WTC11 (cell line): ENCODE data around the gene AGAP1. TPM values are rescaled to one million over a fixed set of nuclear protein-coding genes. Genes with fewer than 3 reads are reported as not detected.
A peak's percentile ranks its signal among the peaks of the same experiment; 100 is the strongest.

Experiments
- ATAC-seq: fragments of 200-7000 bp; cut with Tn5 transposase; 2 replicates; pipeline ENCODE4 v1.10.0; 2021; ENCODE audit warnings: mild to moderate bottlenecking, moderate library complexity
- CTCF ChIA-PET: fragments of 300-600 bp; sonication (Branson Sonifier 250); formaldehyde crosslinking; loops from one replicate; lab custom pipeline; 2021; ENCODE audit warnings: antibody characterized with exemption; lab: Charles Lee
- POLR2A ChIA-PET: fragments of 350-600 bp; sonication (Branson Sonifier 250); formaldehyde crosslinking; loops from one replicate; lab custom pipeline; 2021; ENCODE audit warnings: antibody characterized with exemption; lab: Charles Lee
- DNase-seq: peaks from one replicate; pipeline ENCODE4 v3.0.0; 2021; ENCODE audit warnings: low spot score
- H3K27ac Mint-ChIP-seq: 2 replicates; pipeline ENCODE4 v1.8.0; 2021; ENCODE audit warnings: mixed read lengths
- H3K27me3 Mint-ChIP-seq: 2 replicates; pipeline ENCODE4 v1.8.0; 2021; ENCODE audit warnings: low read depth, mild to moderate bottlenecking, moderate library complexity, mixed read lengths
- H3K36me3 Mint-ChIP-seq: 2 replicates; pipeline ENCODE4 v1.8.0; 2021; ENCODE audit warnings: mixed read lengths
- H3K4me1 Mint-ChIP-seq: 2 replicates; pipeline ENCODE4 v1.8.0; 2022; ENCODE audit warnings: mixed read lengths
- H3K4me3 Mint-ChIP-seq: 2 replicates; pipeline ENCODE4 v1.8.0; 2021; ENCODE audit warnings: mild to moderate bottlenecking, moderate library complexity, mixed read lengths
- H3K9me3 Mint-ChIP-seq: 2 replicates; pipeline ENCODE4 v1.8.0; 2021; ENCODE audit warnings: mixed read lengths
- ATF2 ChIP-seq: sonication (generic); formaldehyde crosslinking; IDR thresholded peaks from 2 replicates; pipeline ENCODE4 v1.8.1; 2022; ENCODE audit warnings: low read depth, missing genetic modification reagents, borderline replicate concordance
- CREB1 ChIP-seq: sonication (generic); formaldehyde crosslinking; IDR thresholded peaks from 2 replicates; pipeline ENCODE4 v1.8.0; 2023; ENCODE audit warnings: mild to moderate bottlenecking, missing genetic modification reagents
- EMX1 ChIP-seq: fragments of 250-450 bp; sonication (Bioruptor Pico); IDR thresholded peaks from 2 replicates; pipeline ENCODE4 v1.8.0; 2021; ENCODE audit warnings: mild to moderate bottlenecking
- ETV6 ChIP-seq: sonication (generic); formaldehyde crosslinking; IDR thresholded peaks from 2 replicates; pipeline ENCODE4 v1.8.1; 2022; ENCODE audit warnings: mild to moderate bottlenecking, missing genetic modification reagents
- HMGXB4 ChIP-seq: sonication (generic); formaldehyde crosslinking; IDR thresholded peaks from 2 replicates; pipeline ENCODE4 v1.8.1; 2023; ENCODE audit warnings: mild to moderate bottlenecking, moderate library complexity, missing genetic modification reagents
- IRF2 ChIP-seq: sonication (generic); formaldehyde crosslinking; IDR thresholded peaks from 2 replicates; pipeline ENCODE4 v1.8.0; 2022; ENCODE audit warnings: low read depth, missing genetic modification reagents, borderline replicate concordance
- KAT7 ChIP-seq: sonication (generic); formaldehyde crosslinking; IDR thresholded peaks from 2 replicates; pipeline ENCODE4 v1.8.1; 2023; ENCODE audit warnings: missing genetic modification reagents, mild to moderate bottlenecking, borderline replicate concordance
- MXD4 ChIP-seq: fragments of 250-450 bp; sonication (Bioruptor Pico); IDR thresholded peaks from 2 replicates; pipeline ENCODE4 v1.8.0; 2021; ENCODE audit warnings: mild to moderate bottlenecking, moderate library complexity, borderline replicate concordance
- PRDM15 ChIP-seq: sonication (generic); formaldehyde crosslinking; IDR thresholded peaks from 2 replicates; pipeline ENCODE4 v1.8.0; 2022; ENCODE audit warnings: missing genetic modification reagents
- PRRX2 ChIP-seq: fragments of 250-450 bp; sonication (Bioruptor Pico); IDR thresholded peaks from 2 replicates; pipeline ENCODE4 v1.8.0; 2021; ENCODE audit warnings: mild to moderate bottlenecking
- STAT6 ChIP-seq: sonication (generic); formaldehyde crosslinking; conservative IDR thresholded peaks from 2 replicates; pipeline ENCODE4 v1.8.1; 2023; ENCODE audit warnings: mild to moderate bottlenecking, low read depth, missing genetic modification reagents, moderate library complexity
- TP53 ChIP-seq: sonication (generic); formaldehyde crosslinking; IDR thresholded peaks from 2 replicates; pipeline ENCODE4 v1.8.1; 2023; ENCODE audit warnings: mild to moderate bottlenecking, missing genetic modification reagents
- USF1 ChIP-seq: sonication (generic); formaldehyde crosslinking; IDR thresholded peaks from 2 replicates; pipeline ENCODE4 v1.8.0; 2022; ENCODE audit warnings: mild to moderate bottlenecking, missing genetic modification reagents
- ZNF219 ChIP-seq: sonication (generic); formaldehyde crosslinking; IDR thresholded peaks from 2 replicates; pipeline ENCODE4 v1.8.0; 2023; ENCODE audit warnings: missing genetic modification reagents, mild to moderate bottlenecking, borderline replicate concordance
- ZNF232 ChIP-seq: sonication (generic); formaldehyde crosslinking; IDR thresholded peaks from 2 replicates; pipeline ENCODE4 v1.8.0; 2022; ENCODE audit warnings: mild to moderate bottlenecking, missing genetic modification reagents
- ZNF423 ChIP-seq: fragments of 250-450 bp; sonication (Bioruptor Pico); IDR thresholded peaks from 2 replicates; pipeline ENCODE4 v2.1.2; 2022; ENCODE audit warnings: mild to moderate bottlenecking, moderate library complexity
- ZNF425 ChIP-seq: fragments of 250-450 bp; sonication (Bioruptor Pico); conservative IDR thresholded peaks from 2 replicates; pipeline ENCODE4 v1.9.0; 2021; ENCODE audit warnings: mild to moderate bottlenecking
- total RNA-seq: library from RNA; stranded (reverse); gene quantifications from 3 replicates; pipeline ENCODE4 v1.2.3, GENCODE V29; 2021

The AGAP1 gene
- total RNA-seq, 1 experiment from 2014 or later: 49.3 TPM

- TF ChIP-seq ZNF425 (CRISPR knock-in tag): no peak
- no peak for TF ChIP-seq PRRX2 (CRISPR knock-in tag)
- no peak for TF ChIP-seq CREB1 (CRISPR knock-in tag)
- TF ChIP-seq IRF2 (CRISPR knock-in tag): no peak
- no peak for TF ChIP-seq KAT7 (CRISPR knock-in tag)
Measured at GRCh38 chr2:235848946-235849345, 355.1 kb downstream of the AGAP1 start (continued).

- peak; percentile 4 for DNase-seq
- TF ChIP-seq MXD4 (CRISPR knock-in tag) (no peak), USF1 (no peak), PRDM15 (CRISPR knock-in tag) (no peak), STAT6 (CRISPR knock-in tag) (no peak), ZNF219 (no peak), ZNF423 (CRISPR knock-in tag) (no peak), TP53 (CRISPR knock-in tag) (no peak), EMX1 (CRISPR knock-in tag) (no peak), ZNF232 (CRISPR knock-in tag) (no peak)
- H3K4me1 Mint-ChIP-seq: peaks cover 34% of the 10 kb centered on the region
Measured at GRCh38 chr2:235849489-235849888, 355.6 kb downstream of the AGAP1 start.

GRCh38 chr2:235850289-235850688 is 356.4 kb downstream of the AGAP1 start:
- DNase-seq (peak; percentile 2), ATAC-seq (no peak)
- peaks cover 34% of the 10 kb centered on the region for H3K4me1 Mint-ChIP-seq
- H3K27me3 Mint-ChIP-seq: no peaks in the 10 kb centered on the region
- no peaks in the 10 kb centered on the region for H3K36me3 Mint-ChIP-seq
- H3K9me3 Mint-ChIP-seq: no peaks in the 10 kb centered on the region
- TF ChIP-seq ATF2 (CRISPR knock-in tag) (no peak), ETV6 (no peak), ZNF423 (CRISPR knock-in tag) (no peak), HMGXB4 (CRISPR knock-in tag) (no peak)
- POLR2A ChIA-PET: no interaction called here
- H3K27ac Mint-ChIP-seq: no peak overlapping the region
- CTCF ChIA-PET: interaction anchor here (1.5 to 1.9 kb wide), 2 partner anchors 86 to 331 kb away, joined by 4 to 5 read pairs; no protein-coding TSS in a partner anchor
- H3K4me3 Mint-ChIP-seq: no peak overlapping the region

More at GRCh38 chr2:235849489-235849888, 355.6 kb downstream of the AGAP1 start:
- Mint-ChIP-seq H3K27ac (no peak overlapping the region), H3K27me3 (no peaks in the 10 kb centered on the region), H3K36me3 (no peaks in the 10 kb centered on the region), H3K9me3 (no peaks in the 10 kb centered on the region), H3K4me3 (no peak overlapping the region)
- CTCF ChIA-PET: interaction anchor here (1.5 kb wide), 1 partner anchor 56 kb away, joined by 4 read pairs; no protein-coding TSS in a partner anchor
- POLR2A ChIA-PET: no interaction called here
- no peak for ATAC-seq
